Liver (tissue), 9 donors: Measurements from ENCODE around the gene CSAG3. TPM values are rescaled to one million over a fixed set of nuclear protein-coding genes. Genes with fewer than 3 reads are reported as not detected.

Source experiments
- DNase-seq: peaks from one replicate; pipeline ENCODE4 v3.0.0-alpha.2; 2017; ENCODE audit warnings: low spot score
- H3K27ac ChIP-seq, 2 donors: one replicate each; pipeline ENCODE4 v1.7.0; 2013; ENCODE audit warnings: inconsistent platforms in 2 of 2, low read length in 2 of 2, control low read depth in 1 of 2, low read depth in 1 of 2, mild to moderate bottlenecking in 1 of 2
- H3K27me3 ChIP-seq, 4 donors: one replicate each; pipeline versions ENCODE4 v1.6.1 to v1.7.0; 2013; ENCODE audit warnings: low read length in 3 of 4, inconsistent platforms in 1 of 4, mild to moderate bottlenecking in 1 of 4, moderate library complexity in 1 of 4; ENCODE audit not compliant: control insufficient read depth in 4 of 4, insufficient read depth in 4 of 4
- H3K36me3 ChIP-seq, 4 donors: one replicate each; pipeline versions ENCODE4 v1.6.1 to v1.7.0; 2013; ENCODE audit warnings: low read length in 3 of 4, mild to moderate bottlenecking in 3 of 4, low read depth in 1 of 4, moderate library complexity in 1 of 4; ENCODE audit not compliant: control insufficient read depth in 4 of 4, insufficient read depth in 3 of 4
- H3K4me1 ChIP-seq, 4 donors: one replicate each; pipeline versions ENCODE4 v1.6.1 to v1.7.0; 2013; ENCODE audit warnings: low read length in 3 of 4, mild to moderate bottlenecking in 3 of 4, moderate library complexity in 1 of 4; ENCODE audit not compliant: control insufficient read depth in 4 of 4, insufficient read depth in 4 of 4
- H3K4me3 ChIP-seq, 3 donors: one replicate each; pipeline versions ENCODE4 v1.6.1 to v1.7.0; 2013; ENCODE audit warnings: low read length in 3 of 3, control low read depth in 1 of 3, low read depth in 1 of 3, mild to moderate bottlenecking in 1 of 3
- H3K9ac ChIP-seq, 2 donors: one replicate each; pipeline ENCODE4 v1.7.0; 2013; ENCODE audit warnings: low read length in 2 of 2, mild to moderate bottlenecking in 2 of 2, moderate library complexity in 2 of 2, control low read depth in 1 of 2, low read depth in 1 of 2
- H3K9me3 ChIP-seq, 4 donors: one replicate each; pipeline versions ENCODE4 v1.6.1 to v1.7.0; 2013; ENCODE audit warnings: low read length in 3 of 4; ENCODE audit not compliant: control insufficient read depth in 4 of 4
- RAD21 ChIP-seq, 2 donors: IDR thresholded peaks; 2 replicates each; pipeline ENCODE4 v1.6.1; 2016; ENCODE audit warnings: antibody characterized with exemption in 2 of 2, mild to moderate bottlenecking in 2 of 2
- REST ChIP-seq: IDR thresholded peaks from 2 replicates; pipeline ENCODE4 v1.6.1; 2016; ENCODE audit warnings: antibody characterized with exemption, mild to moderate bottlenecking
- TAF1 ChIP-seq: conservative IDR thresholded peaks from 2 replicates; pipeline ENCODE4 v1.6.1; 2016; ENCODE audit warnings: antibody characterized with exemption, mild to moderate bottlenecking
- WGBS: extraction: QIAGEN DNeasy Blood & Tissue Kit; methylation state at CpG from one replicate; pipeline ENCODE4 v1.1.7; 2013; 5-methylcytosine and 5-hydroxymethylcytosine counted together
- polyA plus RNA-seq, 2 donors: library from polyadenylated mRNA; stranded (reverse) in 1 of 2; unstranded in 1 of 2; fragments of 200-250 nt in 1 of 2; fragments of >200 nt in 1 of 2; fragmentation: Nextera tagmentation in 1 of 2; extraction: Ambion mirVana in 1 of 2; gene quantifications; one replicate each; pipeline versions ENCODE4 v1.2.1 to v1.2.3, GENCODE V29; 2013 to 2015
- total RNA-seq, 2 donors: library from RNA; depleted of rRNA; stranded (reverse); fragments of >200 nt; gene quantifications; one replicate each; pipeline ENCODE4 v1.2.3, GENCODE V29; 2014
- donor health status: healthy.
- donor health status: healthy.
- donor health status: healthy.
- donor health status: healthy.
- donor health status: healthy.

Gene CSAG3
- total and polyA plus RNA-seq, 4 donors = 0.14 TPM; not detected in 3

GRCh38 chrX:152806035-152806434 is 47.0 kb downstream of the CSAG3 start:
- TF ChIP-seq TAF1 (no peak), RAD21 (IDR thresholded peaks at IDR 0.05) (no peak), REST (no peak)
- Histone ChIP-seq H3K4me1 (no peaks in the 10 kb centered on the region), H3K36me3 (no peaks in the 10 kb centered on the region), H3K9me3 (no peaks in the 10 kb centered on the region), H3K27ac (no peak overlapping the region), H3K27me3 (no peaks in the 10 kb centered on the region), H3K4me3 (no peak overlapping the region), H3K9ac (no peak overlapping the region)
- WGBS = 91% methylated on average over 4 of the region's 4 CpGs
- no peak for DNase-seq

Other genes with a start within 250 kb of the CSAG3 start
- under 1 TPM in 1 of 2 donors, not detected in 1; 0.05 TPM for gene GABRQ, start 121.3 kb upstream of the CSAG3 start, total RNA-seq
- under 1 TPM in 1 of 2 donors, not detected in 1; 0.01 TPM for gene GABRQ, start 121.3 kb upstream of the CSAG3 start, polyA plus RNA-seq
- gene MAGEA3, start 60.4 kb upstream of the CSAG3 start, total RNA-seq = not detected
- not detected for gene MAGEA3, start 60.4 kb upstream of the CSAG3 start, polyA plus RNA-seq
- gene CSAG2, start 49.9 kb upstream of the CSAG3 start, total RNA-seq = under 1 TPM in 1 of 2 donors, not detected in 1; 0.14 TPM
- not detected for gene CSAG2, start 49.9 kb upstream of the CSAG3 start, polyA plus RNA-seq
- not detected for gene MAGEA2B, start 44.6 kb upstream of the CSAG3 start, total RNA-seq
- gene MAGEA2B, start 44.6 kb upstream of the CSAG3 start, polyA plus RNA-seq = not detected
- not detected for gene CSAG1, start 25.5 kb upstream of the CSAG3 start, total RNA-seq
- not detected for gene CSAG1, start 25.5 kb upstream of the CSAG3 start, polyA plus RNA-seq
- not detected for gene MAGEA12, start 25.5 kb upstream of the CSAG3 start, total RNA-seq
- not detected for gene MAGEA12, start 25.5 kb upstream of the CSAG3 start, polyA plus RNA-seq
- gene MAGEA2, start 5.4 kb upstream of the CSAG3 start, total RNA-seq = not detected
- not detected for gene MAGEA2, start 5.4 kb upstream of the CSAG3 start, polyA plus RNA-seq
- gene MAGEA6, start 10.5 kb downstream of the CSAG3 start, total RNA-seq = not detected
- gene MAGEA6, start 10.5 kb downstream of the CSAG3 start, polyA plus RNA-seq = not detected
- 10 to 100 TPM; 10.1 to 24.3 TPM for gene CETN2, start 71.5 kb downstream of the CSAG3 start, total RNA-seq
- 10 to 100 TPM; 10.9 to 16.4 TPM for gene CETN2, start 71.5 kb downstream of the CSAG3 start, polyA plus RNA-seq
- gene NSDHL, start 71.8 kb downstream of the CSAG3 start, total RNA-seq = 10 to 100 TPM; 42.6 to 63.6 TPM
- 10 to 100 TPM; 23.8 to 34.6 TPM for gene NSDHL, start 71.8 kb downstream of the CSAG3 start, polyA plus RNA-seq
- 1 to 10 TPM; 1.1 to 3.2 TPM for gene ZNF185, start 138.8 kb downstream of the CSAG3 start, total RNA-seq
- under 1 TPM; 0.44 to 0.80 TPM for gene ZNF185, start 138.8 kb downstream of the CSAG3 start, polyA plus RNA-seq
- under 1 TPM in 1 of 2 donors, not detected in 1; 0.09 TPM for gene PNMA5, start 234.9 kb downstream of the CSAG3 start, total RNA-seq
- gene PNMA5, start 234.9 kb downstream of the CSAG3 start, polyA plus RNA-seq = not detected